ENCODE data around the gene HPCAL1. TPM values are rescaled to one million over a fixed set of nuclear protein-coding genes. Genes with fewer than 3 reads are reported as not detected.

Gene HPCAL1
- total and polyA plus RNA-seq, 2 donors (not counting 3 experiments of a cell fraction or from before 2014, with no cell fraction given): 56.5 to 77.4 TPM

- BruUV-seq (replicated peaks): no TSS peak
- intact Hi-C loops (cut with micrococcal nuclease) (no loop called here), dilution Hi-C loops (cut with MboI; ENCODE audit: extremely low pct_ligation_motif_present, low sequenced_read_pairs) (no loop called here)
- H3K9me1 ChIP-seq (replicated peaks; ENCODE audit: control insufficient read depth, extremely low read depth, insufficient read depth, low read length): no peaks in the 10 kb centered on the region
- H3K79me2 ChIP-seq (ENCODE audit: control insufficient read depth, insufficient read depth, low read length): no peaks in the 10 kb centered on the region
- DNase-seq (ENCODE audit: low read depth, low spot score) (no peak), FAIRE-seq (no peak)
- H3K36me3 ChIP-seq (ENCODE audit: control insufficient read depth in 2 of 2, extremely low read depth in 1 of 2, insufficient read depth in 2 of 2, low read length in 2 of 2): peaks cover 0 to 9% of the 10 kb centered on the region in 2 experiments
- TF ChIP-seq POLR2AphosphoS5 (IDR thresholded peaks at IDR 0.05; ENCODE audit: insufficient read depth, low read depth, low read length): no peak
- no peak for TF ChIP-seq EZH2 (IDR thresholded peaks at IDR 0.05; ENCODE audit: borderline replicate concordance, low read depth, low read length, severe bottlenecking)
- TF ChIP-seq, protein P1, sequence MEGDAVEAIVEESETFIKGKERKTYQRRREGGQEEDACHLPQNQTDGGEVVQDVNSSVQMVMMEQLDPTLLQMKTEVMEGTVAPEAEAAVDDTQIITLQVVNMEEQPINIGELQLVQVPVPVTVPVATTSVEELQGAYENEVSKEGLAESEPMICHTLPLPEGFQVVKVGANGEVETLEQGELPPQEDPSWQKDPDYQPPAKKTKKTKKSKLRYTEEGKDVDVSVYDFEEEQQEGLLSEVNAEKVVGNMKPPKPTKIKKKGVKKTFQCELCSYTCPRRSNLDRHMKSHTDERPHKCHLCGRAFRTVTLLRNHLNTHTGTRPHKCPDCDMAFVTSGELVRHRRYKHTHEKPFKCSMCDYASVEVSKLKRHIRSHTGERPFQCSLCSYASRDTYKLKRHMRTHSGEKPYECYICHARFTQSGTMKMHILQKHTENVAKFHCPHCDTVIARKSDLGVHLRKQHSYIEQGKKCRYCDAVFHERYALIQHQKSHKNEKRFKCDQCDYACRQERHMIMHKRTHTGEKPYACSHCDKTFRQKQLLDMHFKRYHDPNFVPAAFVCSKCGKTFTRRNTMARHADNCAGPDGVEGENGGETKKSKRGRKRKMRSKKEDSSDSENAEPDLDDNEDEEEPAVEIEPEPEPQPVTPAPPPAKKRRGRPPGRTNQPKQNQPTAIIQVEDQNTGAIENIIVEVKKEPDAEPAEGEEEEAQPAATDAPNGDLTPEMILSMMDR (IDR thresholded peaks at IDR 0.05; ENCODE audit: extremely low read depth in 1 of 2, insufficient read depth in 1 of 2, low read depth in 1 of 2, low read length in 2 of 2): no peak
- no peak for TF ChIP-seq GATA2 (IDR thresholded peaks at IDR 0.05; ENCODE audit: insufficient read depth, insufficient read length, low read depth, low read length)
- TF ChIP-seq MYC (IDR thresholded peaks at IDR 0.05; ENCODE audit: low read depth, low read length): no peak
- TF ChIP-seq FOS (IDR thresholded peaks at IDR 0.05; ENCODE audit: borderline replicate concordance, insufficient read depth, low read length): no peak
- no peak for TF ChIP-seq POLR2A (IDR thresholded peaks at IDR 0.05; ENCODE audit: low read depth, low read length)
- TF ChIP-seq JUN (IDR thresholded peaks at IDR 0.05; ENCODE audit: borderline replicate concordance, insufficient read depth, insufficient read length, low read depth): no peak
- TF ChIP-seq MAX (IDR thresholded peaks at IDR 0.05; ENCODE audit: insufficient read depth, insufficient read length): no peak
- H3K4me1 ChIP-seq (ENCODE audit: control insufficient read depth, extremely low read depth, insufficient read depth, low read length): no peaks in the 10 kb centered on the region
- H3K9me3 ChIP-seq (replicated peaks; ENCODE audit: control insufficient read depth, insufficient read depth, low read length): no peaks in the 10 kb centered on the region
- no peak overlapping the region for H2AFZ ChIP-seq (ENCODE audit: low read depth, low read length)
- no peaks in the 10 kb centered on the region for H4K20me1 ChIP-seq (replicated peaks; ENCODE audit: control insufficient read depth, extremely low read depth, insufficient read depth, low read length)
- POLR2A ChIA-PET: no interaction called here
- H3K4me2 ChIP-seq (ENCODE audit: insufficient read depth, low read length): no peak overlapping the region
- H3K4me3 ChIP-seq (replicated peaks in 1 of 3; ENCODE audit: insufficient read depth in 1 of 3, low read depth in 1 of 3, low read length in 3 of 3): no peak overlapping the region
- no peak overlapping the region for H3K27ac ChIP-seq (ENCODE audit: insufficient read depth, low read depth, low read length)
- no peak overlapping the region for H3K9ac ChIP-seq (replicated peaks; ENCODE audit: extremely low read depth, insufficient read depth, low read length)
- CTCF ChIA-PET: interaction anchor here (1.6 kb wide), 1 partner anchor 355 kb away, joined by 6 read pairs; no protein-coding TSS in a partner anchor
- no peaks in the 10 kb centered on the region for H3K27me3 ChIP-seq (ENCODE audit: control insufficient read depth in 2 of 2, insufficient read depth in 2 of 2, low read length in 2 of 2)
Measured at GRCh38 chr2:10427618-10427949, 124.9 kb downstream of the HPCAL1 start.

Measured in endothelial cell of umbilical vein (primary cell).